ENCODE measurements around the gene EPB41L5.

- TF ChIP-seq CTCF (IDR thresholded peaks at IDR 0.05), result no peak
- no peak for TF ChIP-seq ZFX (IDR thresholded peaks at IDR 0.05; ENCODE audit: borderline replicate concordance)
Measured at GRCh38 chr2:120111193-120111592, 98.3 kb downstream of the EPB41L5 start.

Data from 22Rv1 (cell line).